BLaER1 treated with 17β-estradiol and CSF1 and Interleukin-3, amounts not matched to agents 10 nM and 100 nM (cell line): ENCODE results near the gene RAB20.

Experiments
- H3K27ac ChIP-seq, 11 experiments: shearing (Covaris generic); formaldehyde crosslinking; 2 replicates each; pipeline ENCODE4 v1.8.1; 2022
- H3K27me3 ChIP-seq, 11 experiments: shearing (Covaris generic); formaldehyde crosslinking; 2 replicates each; pipeline ENCODE4 v1.8.1; 2022
- H3K36me3 ChIP-seq, 11 experiments: shearing (Covaris generic); formaldehyde crosslinking; 2 replicates each; pipeline ENCODE4 v1.8.1; 2022
- H3K4me1 ChIP-seq, 10 experiments: shearing (Covaris generic); formaldehyde crosslinking; 2 replicates each; pipeline ENCODE4 v1.8.1; 2022
- H3K4me2 ChIP-seq, 11 experiments: shearing (Covaris generic); formaldehyde crosslinking; 2 replicates each; pipeline ENCODE4 v1.8.1; 2022
- H3K4me3 ChIP-seq, 10 experiments: shearing (Covaris generic); formaldehyde crosslinking; 2 replicates each; pipeline ENCODE4 v1.8.1; 2022
- H3K9ac ChIP-seq, 11 experiments: shearing (Covaris generic); formaldehyde crosslinking; 2 replicates each; pipeline ENCODE4 v1.8.1; 2022
- H3K9me3 ChIP-seq, 11 experiments: shearing (Covaris generic); formaldehyde crosslinking; replicated peaks in 1 of 11; 2 replicates each; pipeline ENCODE4 v1.8.1; 2022
- H4K20me1 ChIP-seq, 11 experiments: shearing (Covaris generic); formaldehyde crosslinking; 2 replicates each; pipeline ENCODE4 v1.8.1; 2022
- Cebpa-rat ChIP-seq, 11 experiments: shearing (Covaris generic); IDR thresholded peaks; 2 replicates each; pipeline ENCODE4 v1.8.1; 2022

The RAB20 gene

DNA sequence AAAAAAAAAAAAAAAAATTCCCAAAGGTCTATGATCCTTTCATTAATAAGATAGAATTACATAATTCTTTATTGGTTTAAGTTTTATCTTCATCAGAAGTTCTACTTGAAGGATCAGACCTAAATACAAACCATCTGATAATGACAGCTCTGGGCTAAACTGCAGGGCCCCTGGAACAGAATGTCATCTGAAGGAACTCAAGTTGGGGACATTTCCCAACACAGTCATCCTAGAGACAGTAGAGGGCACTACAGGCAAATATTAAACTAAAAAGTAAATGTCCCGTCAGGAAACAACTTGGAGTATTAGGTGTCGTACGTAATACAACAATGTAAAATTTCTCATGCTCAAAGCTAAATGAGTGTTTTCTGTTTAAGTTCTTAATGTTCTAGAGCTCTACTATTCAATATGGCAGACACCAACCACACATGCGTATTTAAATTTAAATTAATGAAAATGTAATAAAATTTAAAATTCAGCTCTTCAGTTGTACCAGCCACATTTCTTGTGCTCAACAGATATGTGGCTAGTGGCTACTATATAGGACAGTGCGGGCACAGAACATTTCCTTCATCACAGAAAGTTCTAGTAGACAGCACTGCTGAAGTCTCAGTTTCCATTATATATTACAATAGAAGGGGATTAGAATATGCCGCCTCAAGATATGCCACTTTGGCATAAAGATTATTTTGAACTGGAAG is 32.1 kb upstream of the RAB20 start:
- peak overlapping the region in 2 of 11 experiments; percentile 7 to 34; a peak in 1 of 22 replicates for H3K4me2 ChIP-seq
- H3K27ac ChIP-seq = no peak overlapping the region

DNA sequence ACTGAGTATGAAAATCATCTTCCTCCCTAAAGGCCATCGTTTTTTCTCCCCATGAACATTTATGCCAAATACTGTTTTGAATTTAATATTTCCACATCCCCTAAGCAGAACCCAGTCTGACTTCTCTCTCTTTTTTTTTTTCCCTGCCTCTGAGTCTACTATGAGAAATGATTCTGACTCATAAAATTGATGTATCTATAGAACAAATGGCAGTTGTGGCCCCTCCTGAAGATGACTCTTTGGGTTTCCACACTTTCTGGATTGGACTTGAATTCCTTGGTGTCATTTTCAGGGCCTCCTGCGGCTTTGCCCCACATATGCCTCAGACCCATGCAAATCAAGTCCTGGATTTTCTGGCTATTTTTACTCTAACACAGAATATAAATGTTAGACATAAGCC is 31.1 kb upstream of the RAB20 start:
- Histone ChIP-seq H3K4me2 (no peak overlapping the region), H4K20me1 (no peaks in the 10 kb centered on the region), H3K27me3 (no peaks in the 10 kb centered on the region), H3K36me3 (no peaks in the 10 kb centered on the region), H3K4me1 (peaks cover 0 to 10% (median 9%) of the 10 kb centered on the region in 10 experiments; a peak in 15 of 20 replicates), H3K9ac (no peak overlapping the region), H3K9me3 (no peaks in the 10 kb centered on the region), H3K4me3 (no peak overlapping the region), H3K27ac (no peak overlapping the region)
- no peak for TF ChIP-seq Cebpa-rat (IDR thresholded peaks at IDR 0.05)

More for the DNA sequence above, 32.1 kb upstream of the RAB20 start:
- Histone ChIP-seq H4K20me1 (no peaks in the 10 kb centered on the region), H3K27me3 (no peaks in the 10 kb centered on the region), H3K9ac (no peak overlapping the region), H3K36me3 (no peaks in the 10 kb centered on the region), H3K9me3 (no peaks in the 10 kb centered on the region), H3K4me3 (no peak overlapping the region), H3K4me1 (peaks cover 5 to 19% (median 15%) of the 10 kb centered on the region in 10 experiments)
- no peak for TF ChIP-seq Cebpa-rat (IDR thresholded peaks at IDR 0.05)

DNA sequence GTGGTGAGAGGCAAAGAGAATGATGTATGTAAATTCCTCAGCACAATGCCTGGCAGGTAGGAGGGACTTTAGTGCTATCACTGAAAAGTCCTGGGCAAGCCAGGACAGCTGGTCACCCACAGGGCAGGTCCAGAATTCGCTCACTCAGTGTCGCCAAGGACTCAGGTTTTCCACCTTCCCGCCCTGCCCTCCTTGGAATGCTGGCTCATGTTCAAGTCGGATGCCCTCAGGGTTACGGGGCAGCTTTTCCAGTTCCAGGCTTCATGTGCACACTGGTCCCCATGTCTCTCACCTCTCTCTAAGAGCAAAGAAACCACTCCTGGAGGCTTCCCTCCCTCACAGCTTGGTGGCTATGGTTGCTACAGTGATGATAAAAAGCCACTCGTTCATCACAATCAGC is 29.1 kb upstream of the RAB20 start:
- H3K4me3 ChIP-seq = no peak overlapping the region
- no peak overlapping the region for H3K4me2 ChIP-seq
- H3K36me3 ChIP-seq = no peaks in the 10 kb centered on the region
- no peaks in the 10 kb centered on the region for H3K27me3 ChIP-seq
- TF ChIP-seq Cebpa-rat (IDR thresholded peaks at IDR 0.05) = no peak
- no peaks in the 10 kb centered on the region for H3K9me3 ChIP-seq
- no peak overlapping the region for H3K9ac ChIP-seq
- no peak overlapping the region for H3K27ac ChIP-seq
- H4K20me1 ChIP-seq = no peaks in the 10 kb centered on the region
- H3K4me1 ChIP-seq = no peaks in the 10 kb centered on the region

DNA sequence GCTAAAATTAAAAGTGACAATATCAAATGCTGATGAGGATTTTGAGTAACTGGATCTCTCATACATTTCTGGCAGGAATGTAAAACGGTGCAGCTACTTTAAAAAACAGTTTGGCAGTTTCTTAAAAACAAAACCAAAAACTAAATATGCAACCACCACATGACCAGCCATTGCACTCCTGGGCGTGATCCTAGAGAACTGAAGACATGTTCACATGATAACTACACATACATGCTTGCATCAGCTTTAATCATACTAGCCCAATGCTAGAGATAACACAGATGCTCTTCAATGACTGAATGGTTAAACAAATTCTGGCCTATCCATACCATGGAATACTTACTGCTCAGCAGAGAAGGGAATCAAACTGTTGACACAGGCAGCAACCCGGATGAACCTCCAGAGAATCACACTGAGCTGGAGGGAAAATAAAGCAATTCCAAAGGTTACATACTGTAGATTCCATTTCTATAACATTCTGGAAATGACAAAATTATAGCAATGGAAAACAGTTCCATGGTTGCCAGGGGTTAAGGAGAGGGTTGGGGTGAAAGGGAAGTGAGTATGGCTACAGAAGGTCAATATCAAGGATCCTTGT is 28.4 kb upstream of the RAB20 start:
- H3K27ac ChIP-seq = no peak overlapping the region
- no peaks in the 10 kb centered on the region for H4K20me1 ChIP-seq
- H3K4me2 ChIP-seq = no peak overlapping the region
- no peaks in the 10 kb centered on the region for H3K4me1 ChIP-seq
- H3K36me3 ChIP-seq = no peaks in the 10 kb centered on the region
- TF ChIP-seq Cebpa-rat (IDR thresholded peaks at IDR 0.05) = no peak
- H3K9me3 ChIP-seq = no peaks in the 10 kb centered on the region
- H3K4me3 ChIP-seq = no peak overlapping the region
- no peaks in the 10 kb centered on the region for H3K27me3 ChIP-seq
- H3K9ac ChIP-seq = no peak overlapping the region

DNA sequence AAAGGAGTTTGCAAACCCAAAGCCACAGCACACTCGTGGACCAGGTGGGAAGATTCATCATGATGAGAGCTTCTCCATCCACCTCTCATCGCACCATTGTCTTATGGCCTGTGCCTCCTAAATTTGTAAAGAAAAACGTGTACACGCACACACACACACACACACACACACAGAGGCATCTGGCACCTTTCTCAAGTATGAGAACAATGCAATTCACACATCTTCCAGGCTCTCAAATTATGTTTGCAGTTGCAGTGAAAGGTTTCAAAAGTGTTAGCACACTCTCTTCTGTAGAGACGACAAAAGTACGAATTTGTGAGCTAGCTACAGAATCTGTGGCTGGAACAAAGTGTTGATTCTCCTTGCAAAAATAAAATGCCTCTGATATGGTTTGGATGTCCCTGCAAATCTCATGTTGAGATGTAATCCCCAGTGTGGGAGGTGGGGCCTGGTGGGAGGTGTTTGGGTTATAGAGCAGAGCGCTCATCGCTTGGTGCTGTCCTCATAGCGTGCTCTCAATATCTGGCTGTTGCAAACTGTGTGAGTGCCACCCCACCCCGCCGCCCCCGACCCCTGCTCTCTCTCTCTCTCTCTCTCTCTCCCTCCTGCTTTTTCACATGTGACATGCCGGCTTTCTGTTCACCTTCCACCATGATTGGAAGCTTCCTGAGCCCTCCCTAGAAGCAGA is 21.8 kb upstream of the RAB20 start:
- no peak overlapping the region for H3K27ac ChIP-seq
- no peaks in the 10 kb centered on the region for H3K27me3 ChIP-seq
- peaks cover 7 to 36% (median 26%) of the 10 kb centered on the region in 10 experiments; a peak in 17 of 20 replicates for H3K4me1 ChIP-seq
- H3K36me3 ChIP-seq = no peaks in the 10 kb centered on the region
- no peaks in the 10 kb centered on the region for H4K20me1 ChIP-seq
- H3K4me3 ChIP-seq = no peak overlapping the region
- no peak overlapping the region for H3K4me2 ChIP-seq
- no peaks in the 10 kb centered on the region for H3K9me3 ChIP-seq
- H3K9ac ChIP-seq = no peak overlapping the region
- TF ChIP-seq Cebpa-rat (IDR thresholded peaks at IDR 0.05) = no peak

DNA sequence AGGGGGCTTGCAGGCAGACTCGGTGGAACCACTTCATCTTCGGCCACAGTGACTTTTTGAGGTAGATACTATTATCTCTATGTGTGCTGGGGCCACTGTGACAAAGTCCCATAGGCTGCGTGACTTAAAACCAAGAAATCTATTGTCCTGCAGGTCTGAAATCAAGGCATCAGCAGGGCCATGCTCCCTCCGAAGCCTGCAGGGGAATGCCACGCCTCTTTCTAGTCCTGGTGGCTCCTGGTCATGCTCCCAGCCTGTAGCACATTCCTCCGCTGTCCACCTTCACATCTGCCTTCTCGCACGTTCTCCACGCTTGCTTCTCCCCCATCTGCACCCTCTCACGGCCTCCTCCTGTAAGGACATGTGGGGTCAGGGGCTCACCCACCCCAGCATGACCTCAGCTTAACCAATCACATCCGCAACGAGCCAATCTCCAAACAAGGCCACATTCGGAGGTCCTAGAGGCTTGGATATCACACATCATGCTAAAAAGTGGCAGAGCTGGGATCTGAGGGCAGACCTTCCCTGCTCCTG is 21.0 kb upstream of the RAB20 start:
- Histone ChIP-seq H3K27ac (no peak overlapping the region), H3K4me1 (peaks cover 7 to 38% (median 26%) of the 10 kb centered on the region in 10 experiments; a peak in 17 of 20 replicates), H3K9me3 (no peaks in the 10 kb centered on the region), H3K27me3 (no peaks in the 10 kb centered on the region), H4K20me1 (no peaks in the 10 kb centered on the region), H3K36me3 (no peaks in the 10 kb centered on the region), H3K4me3 (no peak overlapping the region), H3K9ac (no peak overlapping the region), H3K4me2 (no peak overlapping the region)
- TF ChIP-seq Cebpa-rat (IDR thresholded peaks at IDR 0.05) = no peak

DNA sequence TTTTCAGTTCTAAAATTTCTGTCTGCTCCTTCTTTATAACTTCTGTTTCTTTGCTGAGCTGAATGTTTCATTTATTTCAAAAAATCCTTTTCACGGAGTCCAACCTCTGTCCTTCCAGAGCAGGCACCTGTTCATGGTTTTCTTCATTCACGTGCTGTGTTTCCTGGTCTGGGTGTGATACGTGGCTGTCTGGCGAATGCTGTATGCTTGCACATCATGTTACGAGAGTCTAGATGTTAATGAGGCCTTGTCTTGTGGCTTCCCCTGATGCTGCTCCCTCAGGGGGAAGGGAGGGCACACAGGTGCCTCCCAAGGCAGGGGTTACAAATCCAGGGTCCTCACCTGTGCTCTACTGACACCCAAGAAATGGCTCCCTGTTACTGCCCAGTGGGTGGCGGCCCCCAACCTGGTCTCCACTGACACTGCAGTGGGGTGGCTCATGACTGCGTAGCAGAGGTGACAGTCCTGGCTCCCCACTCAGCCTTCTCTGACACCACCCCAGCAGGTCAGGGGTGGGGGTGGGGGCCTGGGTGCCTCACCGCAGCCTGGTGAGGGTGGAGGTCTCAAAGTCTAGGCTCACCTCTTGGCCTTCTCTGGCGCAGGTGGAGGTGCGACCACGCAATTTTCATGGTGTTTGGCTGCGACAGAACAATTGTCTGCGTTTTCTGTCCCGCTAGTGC is 20.1 kb upstream of the RAB20 start:
- Histone ChIP-seq H3K4me3 (no peak overlapping the region), H3K36me3 (no peaks in the 10 kb centered on the region), H3K27ac (no peak overlapping the region), H3K4me1 (peaks cover 7 to 38% (median 26%) of the 10 kb centered on the region in 10 experiments; a peak in 17 of 20 replicates), H3K9ac (no peak overlapping the region), H4K20me1 (no peaks in the 10 kb centered on the region), H3K4me2 (peak overlapping the region in 5 of 11 experiments; percentile 15 to 74 (median 35); a peak in 8 of 22 replicates), H3K9me3 (no peaks in the 10 kb centered on the region), H3K27me3 (no peaks in the 10 kb centered on the region)
- TF ChIP-seq Cebpa-rat (IDR thresholded peaks at IDR 0.05) = no peak

DNA sequence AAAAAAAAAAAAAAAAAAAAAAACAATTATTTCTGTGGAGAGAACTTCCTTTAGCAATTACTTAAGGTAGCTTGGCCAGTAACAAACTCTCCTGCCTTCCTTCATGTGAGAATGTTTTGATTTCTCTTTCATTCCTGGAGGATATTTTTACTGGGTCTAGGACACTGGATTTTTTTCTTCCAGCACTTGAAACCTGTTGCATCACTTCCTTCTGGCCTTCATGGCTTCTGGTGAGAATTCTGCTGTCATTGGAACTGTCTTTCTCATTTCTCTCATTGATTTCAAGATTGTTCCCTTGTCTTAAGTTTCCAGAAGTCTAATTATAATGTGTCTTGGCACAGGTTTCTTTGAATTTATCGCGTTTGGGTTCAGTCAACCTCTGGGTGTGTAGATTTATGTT is 19.3 kb upstream of the RAB20 start:
- no peaks in the 10 kb centered on the region for H3K36me3 ChIP-seq
- no peak overlapping the region for H3K4me3 ChIP-seq
- peak overlapping the region in 6 of 11 experiments; percentile 12 to 74 (median 33); a peak in 10 of 22 replicates for H3K4me2 ChIP-seq
- no peak overlapping the region; a peak in 1 of 22 replicates for H3K27ac ChIP-seq
- H3K27me3 ChIP-seq = no peaks in the 10 kb centered on the region
- no peak overlapping the region for H3K9ac ChIP-seq
- TF ChIP-seq Cebpa-rat (IDR thresholded peaks at IDR 0.05) = no peak
- H3K9me3 ChIP-seq = no peaks in the 10 kb centered on the region
- peaks cover 13 to 42% (median 31%) of the 10 kb centered on the region in 10 experiments for H3K4me1 ChIP-seq
- H4K20me1 ChIP-seq = no peaks in the 10 kb centered on the region

DNA sequence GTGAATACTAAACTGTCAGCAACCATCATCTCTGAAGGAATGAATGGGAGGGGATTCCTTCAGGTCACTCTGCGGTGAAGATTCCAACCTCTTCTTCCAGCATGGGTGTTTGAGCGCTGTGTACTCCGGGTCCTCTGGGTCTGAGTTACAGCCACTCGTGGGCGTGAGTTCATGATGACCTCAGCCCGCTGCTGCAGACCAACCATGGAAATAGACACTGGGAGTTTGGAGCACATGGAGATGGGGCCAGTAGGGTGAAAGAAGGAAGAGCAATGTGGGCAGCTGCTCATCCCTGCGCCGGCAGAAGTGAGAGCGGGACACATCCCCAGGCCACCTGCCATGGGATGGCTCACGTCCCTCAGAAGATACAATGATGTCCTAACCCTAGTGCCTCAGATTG is 16.8 kb upstream of the RAB20 start:
- H3K27me3 ChIP-seq = no peaks in the 10 kb centered on the region
- H3K27ac ChIP-seq = no peak overlapping the region
- TF ChIP-seq Cebpa-rat (IDR thresholded peaks at IDR 0.05) = no peak
- H3K9me3 ChIP-seq = no peaks in the 10 kb centered on the region
- no peak overlapping the region for H3K4me3 ChIP-seq
- peaks cover 27 to 62% (median 50%) of the 10 kb centered on the region in 10 experiments for H3K4me1 ChIP-seq
- H3K4me2 ChIP-seq = peak overlapping the region in 2 of 11 experiments; percentile 16 to 74; a peak in 3 of 22 replicates
- H3K9ac ChIP-seq = no peak overlapping the region
- H4K20me1 ChIP-seq = peaks cover 0 to 6% (median 0%) of the 10 kb centered on the region in 11 experiments; a peak in 2 of 22 replicates
- no peaks in the 10 kb centered on the region for H3K36me3 ChIP-seq
